Neuronal stem cell (in vitro differentiated cells): Measurements from ENCODE around the gene DIO3.
"Not testable (repeated sequence)": the region's sequence is repeated elsewhere in the genome, so short reads cannot be mapped to it uniquely, and the experiment has no call there.

Experiments used
- DNase-seq: peaks from one replicate; pipeline ENCODE4 v3.0.0-alpha.2; 2013; ENCODE audit warnings: low spot score
- H2AFZ ChIP-seq: one replicate; pipeline ENCODE4 v1.6.1; 2013; ENCODE audit warnings: mild to moderate bottlenecking, low read length, inconsistent platforms
- H2AK5ac ChIP-seq: 2 replicates; pipeline ENCODE4 v1.6.1; 2013; ENCODE audit warnings: low read depth, mild to moderate bottlenecking, inconsistent platforms, low read length, moderate library complexity, mixed read lengths
- H2BK120ac ChIP-seq: 2 replicates; pipeline ENCODE4 v1.6.1; 2013; ENCODE audit warnings: low read depth, mild to moderate bottlenecking, inconsistent platforms, low read length, moderate library complexity, mixed read lengths
- H2BK12ac ChIP-seq: one replicate; pipeline ENCODE4 v1.6.1; 2013; ENCODE audit warnings: low read length, inconsistent platforms
- H2BK15ac ChIP-seq: 2 replicates; pipeline ENCODE4 v1.6.1; 2013; ENCODE audit warnings: mild to moderate bottlenecking, low read length, inconsistent platforms, mixed read lengths
- H2BK5ac ChIP-seq: one replicate; pipeline ENCODE4 v1.6.1; 2013; ENCODE audit warnings: inconsistent platforms, mild to moderate bottlenecking, low read length, moderate library complexity
- H3K14ac ChIP-seq: one replicate; pipeline ENCODE4 v1.6.1; 2013; ENCODE audit warnings: low read length, inconsistent platforms
- H3K18ac ChIP-seq: 2 replicates; pipeline ENCODE4 v1.6.1; 2013; ENCODE audit warnings: low read length, inconsistent platforms
- H3K23ac ChIP-seq: 2 replicates; pipeline ENCODE4 v1.6.1; 2013; ENCODE audit warnings: low read depth, mild to moderate bottlenecking, mixed read lengths, low read length, inconsistent platforms; ENCODE audit not compliant: poor library complexity
- H3K27ac ChIP-seq: replicated peaks from 3 replicates; pipeline ENCODE4 v1.5.1; 2013; ENCODE audit warnings: low read length, inconsistent platforms
- H3K27me3 ChIP-seq, 3 experiments: 2 replicates each; pipeline ENCODE4 v1.6.1; 2013; ENCODE audit warnings: low read length in 3 of 3, mild to moderate bottlenecking in 2 of 3, inconsistent platforms in 1 of 3, low read depth in 1 of 3, mixed read lengths in 1 of 3, moderate library complexity in 1 of 3; ENCODE audit not compliant: control insufficient read depth in 3 of 3, insufficient read depth in 3 of 3
- H3K36me3 ChIP-seq, 2 donors: replicated peaks in 1 of 2; 2 replicates each; pipeline ENCODE4 v1.6.1; 2013; ENCODE audit warnings: low read length in 2 of 2; ENCODE audit not compliant: control insufficient read depth in 2 of 2, insufficient read depth in 2 of 2
- H3K4ac ChIP-seq: 2 replicates; pipeline ENCODE4 v1.6.1; 2013; ENCODE audit warnings: inconsistent platforms, mild to moderate bottlenecking, low read length, moderate library complexity
- H3K4me1 ChIP-seq, 2 donors: 1 replicate in 1 of 2; 2 replicates in 1 of 2; pipeline ENCODE4 v1.6.1; 2013; ENCODE audit warnings: low read length in 2 of 2, low read depth in 1 of 2; ENCODE audit not compliant: control insufficient read depth in 2 of 2, insufficient read depth in 1 of 2
- H3K4me2 ChIP-seq: one replicate; pipeline ENCODE4 v1.6.1; 2013; ENCODE audit warnings: mild to moderate bottlenecking, low read length, inconsistent platforms; ENCODE audit not compliant: insufficient read depth, poor library complexity, severe bottlenecking
- H3K4me3 ChIP-seq, 2 donors: 2 replicates each; pipeline ENCODE4 v1.5.1; 2013; ENCODE audit warnings: low read length in 2 of 2, mild to moderate bottlenecking in 2 of 2, inconsistent platforms in 1 of 2, moderate library complexity in 1 of 2
- H3K79me1 ChIP-seq: one replicate; pipeline ENCODE4 v1.6.1; 2013; ENCODE audit warnings: low read depth, mild to moderate bottlenecking, inconsistent platforms, low read length, moderate library complexity
- H3K9ac ChIP-seq: one replicate; pipeline ENCODE4 v1.6.1; 2013; ENCODE audit warnings: mild to moderate bottlenecking, low read depth, low read length, inconsistent platforms; ENCODE audit not compliant: poor library complexity
- H3K9me3 ChIP-seq, 2 donors: replicated peaks in 1 of 2; 2 replicates each; pipeline versions ENCODE3 to v1.6.1; 2013; ENCODE audit warnings: low read length in 2 of 2, mild to moderate bottlenecking in 2 of 2, inconsistent platforms in 1 of 2, low read depth in 1 of 2, mixed read lengths in 1 of 2, moderate library complexity in 1 of 2; ENCODE audit not compliant: control insufficient read depth in 2 of 2, insufficient read depth in 1 of 2
- H4K8ac ChIP-seq: one replicate; pipeline ENCODE4 v1.6.1; 2013; ENCODE audit warnings: low read depth, mild to moderate bottlenecking, inconsistent platforms, low read length, moderate library complexity
- H4K91ac ChIP-seq: one replicate; pipeline ENCODE4 v1.6.1; 2013; ENCODE audit warnings: low read length, low read depth, mild to moderate bottlenecking, inconsistent platforms; ENCODE audit not compliant: poor library complexity
- WGBS, 2 donors: extraction: QIAGEN DNeasy Blood & Tissue Kit; methylation state at CpG; one replicate each; pipeline ENCODE4 v1.1.7; 2013; ENCODE audit warnings: missing lambda C conversion rate in 2 of 2, mixed read lengths in 1 of 2; ENCODE audit not compliant: insufficient read length in 2 of 2, insufficient replicate concordance in 1 of 2; ENCODE audit errors: extremely low coverage in 2 of 2; 5-methylcytosine and 5-hydroxymethylcytosine counted together

Gene DIO3

GRCh38 chr14:101554991-101555668, 6.2 kb upstream of the DIO3 start:
- H2BK5ac ChIP-seq: no peak overlapping the region
- no peak overlapping the region for H2AFZ ChIP-seq
- no peak overlapping the region for H2BK15ac ChIP-seq

GRCh38 chr14:101555669-101556043, 5.6 kb upstream of the DIO3 start:
- not testable (repeated sequence) for H2AK5ac ChIP-seq, H3K9ac ChIP-seq, H2AFZ ChIP-seq, H3K23ac ChIP-seq, H3K14ac ChIP-seq, H4K91ac ChIP-seq, H2BK5ac ChIP-seq, H3K4me3 ChIP-seq, H2BK15ac ChIP-seq, H3K79me1 ChIP-seq, H3K4ac ChIP-seq, DNase-seq, H3K4me2 ChIP-seq, H3K4me1 ChIP-seq, H3K27ac ChIP-seq, H4K8ac ChIP-seq, H3K9me3 ChIP-seq, H3K36me3 ChIP-seq, H2BK120ac ChIP-seq, H2BK12ac ChIP-seq
- Histone ChIP-seq H3K18ac (peak overlapping the region; percentile 66), H3K27me3 (peaks cover 8 to 29% (median 26%) of the 10 kb centered on the region in 3 experiments)
- WGBS, 2 donors: 100% methylated on average over 2 of the region's 5 CpGs; no CpG with 5 or more reads in 1 of the 2 donors

More at GRCh38 chr14:101554991-101555668, 6.2 kb upstream of the DIO3 start:
- H3K27ac ChIP-seq: no peak overlapping the region
- H4K8ac ChIP-seq: no peak overlapping the region
- H3K79me1 ChIP-seq: peaks cover 8% of the 10 kb centered on the region
- no peak overlapping the region for H3K9ac ChIP-seq
- H4K91ac ChIP-seq: no peak overlapping the region
- H3K27me3 ChIP-seq: peaks cover 7 to 28% (median 23%) of the 10 kb centered on the region in 3 experiments
- H3K9me3 ChIP-seq: no peaks in the 10 kb centered on the region
- no peak overlapping the region for H2BK120ac ChIP-seq
- DNase-seq: no peak
- H3K4me3 ChIP-seq: no peak overlapping the region
- no peak overlapping the region for H3K4ac ChIP-seq
- WGBS, 2 donors: no CpG with 5 or more reads among the region's 20 CpGs
- no peak overlapping the region for H3K4me2 ChIP-seq
- no peaks in the 10 kb centered on the region for H3K36me3 ChIP-seq
- peak overlapping the region; percentile 52 for H3K18ac ChIP-seq
- H3K14ac ChIP-seq: no peak overlapping the region
- peaks cover 2 to 4% of the 10 kb centered on the region in 2 donors for H3K4me1 ChIP-seq
- H2AK5ac ChIP-seq: no peak overlapping the region
- no peak overlapping the region for H3K23ac ChIP-seq
- H2BK12ac ChIP-seq: no peak overlapping the region

- peak overlapping the region; percentile 67 for H3K14ac ChIP-seq
- H4K8ac ChIP-seq: peak overlapping the region; percentile 50
- DNase-seq: no peak
- peak overlapping the region; percentile 66 for H3K18ac ChIP-seq
- peaks cover 9 to 29% (median 28%) of the 10 kb centered on the region in 3 experiments for H3K27me3 ChIP-seq
- H2AK5ac ChIP-seq: peak overlapping the region; percentile 85
- no peaks in the 10 kb centered on the region for H3K9me3 ChIP-seq
- H3K4me1 ChIP-seq: peaks cover 2 to 4% of the 10 kb centered on the region in 2 donors
- WGBS, 2 donors: no CpG with 5 or more reads among the region's 10 CpGs
- H2BK15ac ChIP-seq: no peak overlapping the region
- H3K79me1 ChIP-seq: peaks cover 8% of the 10 kb centered on the region
- H3K4me3 ChIP-seq: no peak overlapping the region
- no peak overlapping the region for H3K4me2 ChIP-seq
- H2BK120ac ChIP-seq: no peak overlapping the region
- no peaks in the 10 kb centered on the region for H3K36me3 ChIP-seq
- peak overlapping the region; percentile 54 for H3K9ac ChIP-seq
- no peak overlapping the region for H2AFZ ChIP-seq
- H3K4ac ChIP-seq: no peak overlapping the region
- no peak overlapping the region for H3K23ac ChIP-seq
- no peak overlapping the region for H4K91ac ChIP-seq
- H2BK5ac ChIP-seq: no peak overlapping the region
- H2BK12ac ChIP-seq: no peak overlapping the region
- no peak overlapping the region for H3K27ac ChIP-seq
These were observed 5.2 kb upstream of the DIO3 start for GRCh38 chr14:101556131-101556530.

- Histone ChIP-seq H3K4me1 (peaks cover 2 to 4% of the 10 kb centered on the region in 2 donors), H3K4ac (no peak overlapping the region), H2AFZ (no peak overlapping the region), H3K9me3 (peaks cover 4 to 5% of the 10 kb centered on the region in 2 donors), H2BK5ac (no peak overlapping the region), H3K4me3 (no peak overlapping the region), H3K36me3 (no peaks in the 10 kb centered on the region), H3K27me3 (peaks cover 12 to 35% (median 32%) of the 10 kb centered on the region in 3 experiments), H3K18ac (peak overlapping the region; percentile 66), H3K9ac (no peak overlapping the region), H4K8ac (no peak overlapping the region), H3K4me2 (no peak overlapping the region), H2BK15ac (no peak overlapping the region), H3K27ac (no peak overlapping the region), H2BK120ac (no peak overlapping the region), H4K91ac (no peak overlapping the region), H3K23ac (no peak overlapping the region), H3K14ac (no peak overlapping the region), H2BK12ac (no peak overlapping the region), H2AK5ac (peak overlapping the region; percentile 85), H3K79me1 (peaks cover 8% of the 10 kb centered on the region)
- no peak for DNase-seq
- no CpG with 5 or more reads among the region's 13 CpGs for WGBS, 2 donors
These were observed 4.6 kb upstream of the DIO3 start for GRCh38 chr14:101556566-101557320.
